NCI-H510A (cell line): ENCODE data around the gene INA.
A peak's percentile ranks its signal among the peaks of the same experiment; 100 is the strongest.

ENCODE experiments used
- DNase-seq: peaks from one replicate; lab custom pipeline; 2025; lab: John Stamatoyannopoulos, UW

The INA gene

DNA sequence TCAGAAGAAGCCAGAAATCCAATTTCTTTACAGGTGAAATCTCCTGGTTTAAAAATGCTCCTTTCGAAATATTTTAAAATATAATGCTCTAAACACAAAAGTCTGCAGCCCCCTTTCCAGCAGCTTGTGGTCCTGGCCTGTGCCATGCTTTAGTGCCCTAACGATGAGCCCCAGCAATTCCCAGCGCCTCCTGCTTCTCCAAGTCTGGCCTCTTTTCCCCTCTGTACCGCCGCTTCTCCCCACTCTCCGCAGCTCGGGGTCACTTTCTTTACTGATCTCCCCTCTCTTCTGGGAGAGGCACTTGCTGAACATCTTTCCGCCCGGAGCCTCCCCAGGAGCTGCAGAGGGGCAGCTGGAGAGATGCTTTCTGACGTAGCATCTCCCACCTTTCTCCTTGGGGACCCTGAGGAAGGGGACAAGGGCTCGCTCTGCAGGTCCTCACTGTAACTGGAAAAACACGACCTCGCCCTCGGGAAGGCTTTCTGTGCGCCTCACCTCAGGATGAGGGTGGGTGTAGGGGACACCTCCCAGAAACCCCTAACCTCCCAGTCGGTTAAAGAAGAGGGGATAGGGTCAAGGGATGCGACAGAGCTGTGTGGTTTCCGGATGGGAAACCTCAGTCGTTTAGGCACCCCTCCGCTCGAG lies 565 bp upstream of the INA start:
- no peak for DNase-seq

DNA sequence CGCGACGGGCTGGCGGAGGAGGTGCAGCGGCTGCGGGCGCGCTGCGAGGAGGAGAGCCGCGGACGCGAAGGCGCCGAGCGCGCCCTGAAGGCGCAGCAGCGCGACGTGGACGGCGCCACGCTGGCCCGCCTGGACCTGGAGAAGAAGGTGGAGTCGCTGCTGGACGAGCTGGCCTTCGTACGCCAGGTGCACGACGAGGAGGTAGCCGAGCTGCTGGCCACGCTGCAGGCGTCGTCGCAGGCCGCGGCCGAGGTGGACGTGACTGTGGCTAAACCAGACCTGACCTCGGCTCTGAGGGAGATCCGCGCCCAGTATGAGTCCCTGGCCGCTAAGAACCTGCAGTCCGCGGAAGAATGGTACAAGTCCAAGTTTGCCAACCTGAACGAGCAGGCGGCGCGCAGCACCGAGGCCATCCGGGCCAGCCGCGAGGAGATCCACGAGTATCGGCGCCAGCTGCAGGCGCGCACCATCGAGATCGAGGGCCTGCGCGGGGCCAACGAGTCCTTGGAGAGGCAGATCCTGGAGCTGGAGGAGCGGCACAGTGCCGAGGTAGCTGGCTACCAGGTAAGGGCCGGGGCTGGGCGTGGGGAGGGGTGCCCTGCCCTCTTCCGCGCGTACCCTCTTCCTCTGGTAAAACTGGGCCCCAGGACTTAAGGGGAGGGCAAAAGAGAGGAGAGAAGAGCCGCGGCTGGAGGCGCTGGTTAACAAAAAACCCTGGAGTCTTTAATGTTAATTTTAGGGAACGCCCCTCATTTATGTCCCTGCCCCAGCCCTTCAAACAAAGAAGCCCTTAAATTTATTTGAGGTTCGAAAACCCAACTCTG lies 987 bp downstream of the INA start:
- peak; percentile 10 for DNase-seq

DNA sequence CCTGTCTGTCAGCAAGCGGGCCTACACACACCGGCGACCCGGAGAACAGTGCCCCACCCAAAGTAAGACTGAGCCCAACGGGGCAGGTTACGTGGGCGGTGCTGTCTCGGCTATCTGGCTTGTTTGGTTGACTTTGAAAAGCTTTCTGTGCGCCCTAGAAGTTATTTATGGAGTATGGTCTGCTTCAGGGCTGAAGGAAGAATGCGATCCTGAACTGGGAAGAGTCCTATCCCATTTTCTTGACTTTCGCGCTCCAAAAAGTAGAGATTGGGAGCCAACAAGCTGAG lies 1.5 kb downstream of the INA start:
- no peak for DNase-seq

DNA sequence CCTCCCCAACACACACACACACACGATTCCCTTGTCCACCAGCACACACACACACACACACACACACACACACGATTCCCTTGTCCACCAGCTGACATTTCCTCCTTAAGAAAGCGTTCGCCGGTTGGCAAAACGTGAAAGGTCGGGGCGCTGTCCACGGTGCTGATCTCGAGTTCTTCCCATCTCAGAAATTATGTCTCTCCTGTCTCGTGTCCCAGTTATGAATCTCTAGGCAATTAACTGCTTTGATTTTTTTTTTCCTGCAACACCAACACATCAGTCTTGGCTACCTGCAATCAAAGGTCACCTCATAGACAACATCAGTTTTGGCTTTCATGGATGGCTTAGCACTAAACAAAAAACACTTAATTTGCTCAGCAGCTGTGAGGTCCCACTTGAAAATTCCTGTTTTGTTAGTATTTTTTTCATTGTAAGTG lies 1.9 kb downstream of the INA start:
- no peak for DNase-seq

DNA sequence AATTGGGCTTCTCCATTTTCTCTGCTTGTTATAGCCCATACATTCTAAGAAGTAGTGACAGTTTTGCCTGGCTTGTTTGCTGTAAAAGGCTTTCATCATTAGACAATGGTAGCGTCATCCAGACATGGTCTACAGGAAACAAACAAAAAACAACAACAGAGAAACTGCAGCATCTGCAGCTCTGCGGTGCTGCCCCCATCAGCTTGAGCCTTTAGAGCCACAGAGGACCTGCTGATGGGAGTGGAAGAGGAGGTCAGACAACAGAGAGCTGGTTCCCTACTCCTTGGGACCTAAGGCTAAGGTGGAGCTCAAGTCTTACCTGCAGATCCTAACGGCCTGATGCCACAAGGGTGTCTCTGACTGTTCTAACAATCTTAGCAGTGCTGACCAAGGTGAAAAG lies 3.1 kb downstream of the INA start:
- no peak for DNase-seq

DNA sequence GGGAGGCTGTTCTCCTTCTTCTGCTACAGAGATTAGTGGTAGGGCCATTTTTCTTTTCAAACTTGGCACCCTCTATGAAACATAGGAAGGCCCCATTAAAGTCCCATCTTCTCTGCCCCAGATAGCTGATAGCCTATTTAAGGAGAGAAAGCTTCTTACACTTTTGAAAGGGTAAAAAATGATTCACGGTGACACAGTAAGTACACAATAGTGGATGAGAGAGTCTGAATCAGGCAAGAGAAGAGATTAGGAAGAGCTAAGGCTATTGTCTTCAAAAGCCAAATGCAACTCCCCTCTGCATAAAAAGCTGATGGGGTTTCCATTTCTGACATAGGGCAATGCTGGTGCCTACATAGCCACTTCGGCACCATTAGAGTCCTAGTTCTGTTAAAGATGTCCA lies 3.6 kb downstream of the INA start:
- no peak for DNase-seq

DNA sequence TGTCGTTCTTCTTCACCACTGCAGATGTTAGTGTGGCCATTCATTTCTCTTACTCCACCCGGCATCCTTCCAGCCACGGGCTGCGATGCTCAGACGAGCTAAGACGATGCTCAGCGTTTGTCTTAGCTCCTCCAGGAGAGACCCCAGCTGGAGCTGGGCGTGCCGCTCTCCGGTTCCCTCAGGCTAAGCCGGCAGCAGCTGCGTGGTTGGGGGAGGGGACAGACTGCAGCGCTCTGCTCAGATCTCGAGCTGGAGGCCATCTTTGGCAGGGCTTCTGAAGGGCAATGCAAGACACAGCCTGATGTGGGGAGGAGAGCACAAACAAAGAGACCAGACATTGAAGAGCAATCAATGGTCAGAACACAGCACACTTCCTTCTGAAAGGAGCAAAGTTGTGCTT lies 4.8 kb downstream of the INA start:
- peak; percentile 86 for DNase-seq

DNA sequence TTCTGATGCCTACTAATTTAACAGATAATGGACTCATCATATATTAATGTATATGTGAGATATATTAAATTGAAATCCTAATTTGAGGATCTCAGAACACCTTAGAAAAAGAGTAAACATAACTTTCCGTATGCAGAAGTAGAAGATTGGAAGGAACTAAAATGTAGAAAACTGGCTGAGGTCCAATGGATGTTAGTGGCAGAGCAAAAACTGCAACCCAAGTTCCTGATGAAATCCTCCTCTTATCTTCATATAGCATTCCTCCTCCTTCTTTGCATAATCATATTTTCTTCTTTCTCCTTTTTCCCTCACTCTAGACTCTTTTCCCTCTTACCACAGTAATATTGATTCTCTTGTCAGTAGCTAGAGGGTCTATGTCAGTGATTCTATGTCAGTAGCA lies 6.0 kb downstream of the INA start:
- no peak for DNase-seq

DNA sequence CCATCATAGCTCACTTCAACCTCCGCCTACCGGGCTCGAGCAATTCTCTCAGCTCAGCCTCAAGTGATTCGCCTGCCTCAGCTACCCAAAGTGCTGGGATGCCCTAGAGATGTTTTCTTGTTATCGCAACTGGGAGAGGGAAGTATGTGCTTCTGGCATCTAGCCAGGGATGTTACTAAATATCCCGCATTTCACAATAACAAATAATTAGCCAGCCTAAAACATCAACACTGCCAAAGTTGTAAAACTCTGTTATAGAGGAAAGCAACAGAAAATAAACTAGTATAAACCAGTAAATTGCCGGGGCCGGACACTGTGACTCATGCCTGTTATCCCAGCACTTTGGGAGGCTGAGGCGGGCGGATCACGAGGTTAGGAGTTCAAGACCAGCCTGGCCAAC lies 7.2 kb downstream of the INA start:
- DNase-seq = no peak

DNA sequence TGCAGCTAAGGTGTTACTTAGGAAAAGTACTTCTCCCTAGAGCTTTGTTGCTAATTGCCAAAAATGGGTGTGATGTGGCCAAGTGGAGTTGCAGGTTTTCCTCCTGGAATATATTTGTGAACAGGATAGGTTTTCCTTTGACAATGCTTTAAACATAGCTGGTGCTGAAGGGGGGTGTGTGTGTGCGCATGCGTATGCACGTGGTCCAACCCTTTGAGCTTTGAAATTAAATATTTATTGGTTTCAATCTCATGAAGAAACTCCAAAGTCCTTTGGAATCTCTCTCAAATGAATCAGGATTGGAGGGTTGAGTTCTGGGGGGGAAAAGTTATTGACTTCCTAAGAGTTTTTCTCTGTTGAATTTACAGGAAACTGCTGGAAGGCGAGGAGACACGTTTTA lies 11.1 kb downstream of the INA start:
- DNase-seq = no peak

DNA sequence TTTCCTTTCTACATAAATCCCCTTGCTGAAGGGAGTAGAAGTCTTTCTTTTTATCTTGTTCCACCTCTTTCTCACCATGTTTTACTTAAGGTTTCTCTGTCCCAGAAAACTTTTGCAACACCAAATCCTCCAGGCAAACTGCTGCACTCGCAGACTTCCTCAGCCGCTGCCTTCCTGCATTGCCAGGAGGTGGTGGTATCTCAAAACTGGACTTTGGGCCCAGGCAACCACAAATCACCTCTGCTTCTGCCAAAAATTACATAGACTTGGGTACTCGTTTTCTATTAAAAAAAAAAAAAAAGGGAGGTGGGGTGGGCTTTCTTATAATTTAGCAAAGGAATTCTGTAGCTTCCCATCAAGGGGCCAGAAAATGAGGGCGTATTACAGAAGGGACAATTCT lies 14.7 kb downstream of the INA start:
- DNase-seq = no peak

DNA sequence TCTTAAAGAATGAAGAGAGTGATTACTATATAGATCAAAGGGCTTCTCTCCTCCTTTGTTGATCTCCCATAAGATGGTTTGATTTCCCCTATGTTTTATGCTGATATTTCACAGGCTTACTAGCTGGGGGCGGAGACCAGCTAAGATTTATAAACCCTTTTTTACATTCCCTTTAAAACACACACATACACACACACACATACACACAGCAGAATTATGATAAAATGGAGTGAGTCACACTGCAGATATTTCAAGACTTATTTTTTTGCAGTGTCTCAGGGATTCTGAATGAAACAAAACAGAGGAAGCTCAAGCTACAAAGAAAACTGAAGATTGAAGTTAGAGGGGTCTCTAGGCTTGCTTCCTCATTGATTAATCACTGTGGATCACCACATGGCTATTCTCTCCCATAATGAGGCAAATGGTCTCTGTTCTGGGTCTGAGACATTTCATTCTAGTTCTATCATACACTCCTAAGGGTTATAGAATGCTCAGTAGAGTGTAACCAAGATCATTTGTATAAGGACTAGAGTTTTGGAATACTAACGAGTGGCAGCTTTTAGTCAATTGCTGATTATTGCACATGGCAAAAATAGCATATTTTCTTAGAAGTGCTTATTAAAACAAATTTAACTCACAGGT lies 18.6 kb downstream of the INA start:
- DNase-seq = no peak

DNA sequence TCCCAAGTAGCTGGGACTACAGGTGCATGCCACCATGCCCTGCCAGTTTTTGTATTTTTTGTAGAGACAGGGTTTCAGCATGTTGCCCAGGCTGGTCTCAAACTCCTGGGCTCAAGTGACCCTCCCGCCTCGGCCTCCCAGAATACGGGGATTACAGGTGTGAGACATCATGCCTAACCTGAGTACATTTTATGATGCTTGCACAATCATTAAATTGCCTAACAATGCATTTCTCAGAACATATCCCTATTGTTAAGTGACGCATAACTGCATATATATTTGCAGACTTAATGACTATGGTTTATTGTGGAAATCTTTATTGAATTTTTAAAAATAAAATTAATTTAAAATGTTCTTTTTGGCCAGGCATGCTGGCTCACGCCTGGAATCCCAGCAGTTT lies 30.7 kb downstream of the INA start:
- no peak for DNase-seq

DNA sequence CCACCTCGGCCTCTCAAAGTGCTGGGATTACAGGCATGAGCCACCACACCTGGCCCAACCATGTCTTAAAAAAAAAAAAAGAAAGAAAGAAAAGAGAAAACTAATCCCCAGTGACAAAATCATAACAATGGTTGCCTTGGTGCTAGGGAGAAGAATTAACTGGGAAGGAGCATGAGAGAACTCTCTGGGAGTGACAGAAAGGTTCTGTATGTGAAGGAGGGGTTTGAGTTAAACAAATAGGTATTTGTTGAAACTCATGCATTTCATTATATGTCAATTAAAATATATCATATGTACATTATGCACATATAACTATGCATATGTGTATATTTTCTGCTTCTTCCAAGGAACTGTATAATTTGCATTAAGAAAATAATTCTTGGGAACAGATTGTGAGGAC lies 33.3 kb downstream of the INA start:
- no peak for DNase-seq

DNA sequence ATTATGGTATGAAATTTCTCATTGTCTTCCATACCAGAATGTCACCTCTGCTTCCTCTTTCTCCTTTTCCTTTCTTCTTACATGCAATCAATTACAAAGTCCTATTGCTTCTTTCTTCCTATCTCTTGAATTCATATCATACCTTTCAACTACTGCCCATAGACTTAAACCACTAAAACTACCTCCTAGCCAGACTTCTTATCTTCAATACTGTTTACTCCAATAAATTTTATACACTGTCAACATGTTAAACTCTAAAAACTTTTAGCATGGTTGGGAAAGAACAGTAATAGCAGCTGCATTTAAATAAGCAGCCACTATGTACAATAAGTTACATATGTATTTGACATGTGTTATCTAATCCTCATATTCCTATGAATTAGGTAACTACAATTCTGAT lies 39.1 kb downstream of the INA start:
- DNase-seq = no peak

DNA sequence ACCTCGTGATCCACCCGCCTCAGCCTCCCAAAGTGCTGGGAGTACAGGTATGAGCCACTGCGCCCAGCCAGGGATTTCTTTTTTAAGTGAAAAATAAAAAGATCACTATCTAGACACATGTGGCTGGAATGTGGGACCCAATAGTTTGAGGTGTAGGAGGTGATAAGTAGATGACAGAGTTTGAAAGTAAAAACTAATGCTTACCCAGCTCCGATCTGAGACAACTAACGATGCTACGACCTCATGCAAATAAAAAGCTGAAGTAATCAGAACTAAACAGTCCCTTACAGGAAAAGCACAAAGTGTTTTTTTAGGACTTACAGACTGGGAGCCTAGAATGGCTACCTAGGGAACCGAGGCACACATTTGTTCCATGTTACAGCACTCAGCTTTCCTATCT lies 51.0 kb downstream of the INA start:
- DNase-seq = no peak

DNA sequence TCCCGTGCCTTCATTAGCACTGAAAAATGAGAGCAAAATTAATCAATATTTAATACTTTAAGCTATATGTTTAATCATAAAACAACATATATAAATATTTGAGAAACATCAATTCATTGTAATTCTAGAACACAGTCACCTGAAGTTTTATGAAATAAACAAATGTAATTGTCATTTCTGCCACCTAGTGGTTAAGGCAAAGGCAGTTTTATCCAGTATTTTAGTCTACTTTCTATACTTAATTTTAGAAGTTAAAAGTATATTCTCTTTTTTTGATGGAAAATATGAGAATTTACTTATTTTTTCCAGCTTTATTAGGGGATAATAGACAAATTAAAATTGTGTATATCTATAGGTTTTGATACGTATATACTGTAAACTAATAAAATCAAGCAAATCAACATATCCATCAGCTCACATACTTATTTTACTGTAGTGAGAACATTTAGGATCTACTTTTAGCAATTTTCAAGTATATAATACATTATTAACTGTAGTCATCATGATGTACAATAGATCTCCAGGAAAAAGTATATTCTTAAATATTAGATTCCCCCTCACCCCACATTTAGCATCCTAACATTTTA lies 57.1 kb downstream of the INA start:
- no peak for DNase-seq

DNA sequence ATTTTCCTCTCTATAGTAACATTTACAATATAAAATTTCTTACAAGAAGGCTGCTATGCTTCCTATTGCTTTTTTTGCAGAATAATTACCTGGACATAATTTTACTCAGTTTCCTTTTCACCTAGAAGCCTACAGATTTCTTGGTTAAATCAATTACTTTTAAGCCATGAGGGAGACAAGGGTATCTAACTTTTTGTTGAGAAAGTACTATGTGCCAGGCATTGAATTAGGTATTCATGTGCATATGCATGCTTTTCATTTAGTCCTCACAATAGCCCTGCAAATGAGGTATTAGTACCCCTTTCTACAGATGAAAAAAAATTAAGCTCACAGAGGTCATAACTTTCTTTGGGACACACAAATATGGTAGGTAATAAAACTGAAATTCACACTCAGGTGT lies 57.6 kb downstream of the INA start:
- no peak for DNase-seq

DNA sequence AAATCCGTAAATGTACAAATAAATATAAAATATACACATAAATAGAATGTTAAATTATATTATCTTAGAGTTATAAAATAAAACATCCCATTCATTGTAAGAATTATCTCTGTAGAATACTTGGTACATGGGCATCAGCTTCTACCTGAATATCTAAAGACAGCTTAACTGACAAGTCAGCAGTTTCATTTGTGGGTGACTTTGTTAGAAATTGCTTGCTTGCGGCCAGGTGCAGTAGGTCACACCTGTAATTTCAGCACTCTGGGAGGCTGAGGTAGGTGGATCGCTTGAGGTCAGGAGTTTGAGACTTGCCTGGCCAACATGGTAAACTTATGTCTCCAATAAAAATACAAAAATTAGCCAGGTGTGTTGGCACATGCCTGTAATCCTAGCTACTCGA lies 59.4 kb downstream of the INA start:
- DNase-seq = no peak
